Liver (tissue), 9 donors: Measurements from ENCODE around the gene TRMT1L. TPM values are rescaled to one million over a fixed set of nuclear protein-coding genes. Genes with fewer than 3 reads are reported as not detected.
A peak's percentile ranks its signal among the peaks of the same experiment; 100 is the strongest.

ENCODE experiments used
- DNase-seq: peaks from one replicate; pipeline ENCODE4 v3.0.0-alpha.2; 2017; ENCODE audit warnings: low spot score
- H3K27ac ChIP-seq, 2 donors: one replicate each; pipeline ENCODE4 v1.7.0; 2013; ENCODE audit warnings: inconsistent platforms in 2 of 2, low read length in 2 of 2, control low read depth in 1 of 2, low read depth in 1 of 2, mild to moderate bottlenecking in 1 of 2
- H3K27me3 ChIP-seq, 4 donors: one replicate each; pipeline versions ENCODE4 v1.6.1 to v1.7.0; 2013; ENCODE audit warnings: low read length in 3 of 4, inconsistent platforms in 1 of 4, mild to moderate bottlenecking in 1 of 4, moderate library complexity in 1 of 4; ENCODE audit not compliant: control insufficient read depth in 4 of 4, insufficient read depth in 4 of 4
- H3K36me3 ChIP-seq, 4 donors: one replicate each; pipeline versions ENCODE4 v1.6.1 to v1.7.0; 2013; ENCODE audit warnings: low read length in 3 of 4, mild to moderate bottlenecking in 3 of 4, low read depth in 1 of 4, moderate library complexity in 1 of 4; ENCODE audit not compliant: control insufficient read depth in 4 of 4, insufficient read depth in 3 of 4
- H3K4me1 ChIP-seq, 4 donors: one replicate each; pipeline versions ENCODE4 v1.6.1 to v1.7.0; 2013; ENCODE audit warnings: low read length in 3 of 4, mild to moderate bottlenecking in 3 of 4, moderate library complexity in 1 of 4; ENCODE audit not compliant: control insufficient read depth in 4 of 4, insufficient read depth in 4 of 4
- H3K4me3 ChIP-seq, 3 donors: one replicate each; pipeline versions ENCODE4 v1.6.1 to v1.7.0; 2013; ENCODE audit warnings: low read length in 3 of 3, control low read depth in 1 of 3, low read depth in 1 of 3, mild to moderate bottlenecking in 1 of 3
- H3K9ac ChIP-seq, 2 donors: one replicate each; pipeline ENCODE4 v1.7.0; 2013; ENCODE audit warnings: low read length in 2 of 2, mild to moderate bottlenecking in 2 of 2, moderate library complexity in 2 of 2, control low read depth in 1 of 2, low read depth in 1 of 2
- H3K9me3 ChIP-seq, 4 donors: one replicate each; pipeline versions ENCODE4 v1.6.1 to v1.7.0; 2013; ENCODE audit warnings: low read length in 3 of 4; ENCODE audit not compliant: control insufficient read depth in 4 of 4
- EGR1 ChIP-seq, 2 donors: IDR thresholded peaks; 2 replicates each; pipeline ENCODE4 v1.6.1; 2016 to 2018; ENCODE audit warnings: antibody characterized with exemption in 2 of 2, low read depth in 2 of 2
- FOXA1 ChIP-seq: IDR thresholded peaks from 2 replicates; pipeline ENCODE4 v1.6.1; 2016; ENCODE audit warnings: antibody characterized with exemption
- FOXA2 ChIP-seq: IDR thresholded peaks from 2 replicates; pipeline ENCODE4 v1.6.1; 2016; ENCODE audit warnings: antibody characterized with exemption
- GABPA ChIP-seq, 2 donors: IDR thresholded peaks in 1 of 2; conservative IDR thresholded peaks in 1 of 2; 2 replicates each; pipeline ENCODE4 v1.6.1; 2016; ENCODE audit warnings: antibody characterized with exemption in 2 of 2, mild to moderate bottlenecking in 1 of 2, moderate library complexity in 1 of 2
- HNF4A ChIP-seq, 2 donors: conservative IDR thresholded peaks; 2 replicates each; pipeline ENCODE4 v1.6.1; 2016; ENCODE audit warnings: antibody characterized with exemption in 2 of 2, mild to moderate bottlenecking in 2 of 2
- HNF4G ChIP-seq: IDR thresholded peaks from 2 replicates; pipeline ENCODE4 v1.6.1; 2016; ENCODE audit warnings: antibody characterized with exemption
- JUND ChIP-seq, 2 donors: IDR thresholded peaks; 2 replicates each; pipeline ENCODE4 v1.6.1; 2016; ENCODE audit warnings: antibody characterized with exemption in 2 of 2
- NR2F2 ChIP-seq: IDR thresholded peaks from 2 replicates; pipeline ENCODE4 v1.6.1; 2016; ENCODE audit warnings: antibody characterized with exemption
- RAD21 ChIP-seq, 2 donors: IDR thresholded peaks; 2 replicates each; pipeline ENCODE4 v1.6.1; 2016; ENCODE audit warnings: antibody characterized with exemption in 2 of 2, mild to moderate bottlenecking in 2 of 2
- RXRA ChIP-seq, 2 donors: IDR thresholded peaks; 2 replicates each; pipeline ENCODE4 v1.6.1; 2017 to 2018; ENCODE audit warnings: antibody characterized with exemption in 2 of 2, mild to moderate bottlenecking in 1 of 2
- SP1 ChIP-seq: IDR thresholded peaks from 2 replicates; pipeline ENCODE4 v1.6.1; 2018; ENCODE audit warnings: antibody characterized with exemption, mild to moderate bottlenecking
- TAF1 ChIP-seq: conservative IDR thresholded peaks from 2 replicates; pipeline ENCODE4 v1.6.1; 2016; ENCODE audit warnings: antibody characterized with exemption, mild to moderate bottlenecking
- YY1 ChIP-seq: IDR thresholded peaks from 2 replicates; pipeline ENCODE4 v1.6.1; 2016; ENCODE audit warnings: antibody characterized with exemption, mild to moderate bottlenecking
- WGBS: extraction: QIAGEN DNeasy Blood & Tissue Kit; methylation state at CpG from one replicate; pipeline ENCODE4 v1.1.7; 2013; 5-methylcytosine and 5-hydroxymethylcytosine counted together
- polyA plus RNA-seq, 2 donors: library from polyadenylated mRNA; stranded (reverse) in 1 of 2; unstranded in 1 of 2; fragments of 200-250 nt in 1 of 2; fragments of >200 nt in 1 of 2; fragmentation: Nextera tagmentation in 1 of 2; extraction: Ambion mirVana in 1 of 2; gene quantifications; one replicate each; pipeline versions ENCODE4 v1.2.1 to v1.2.3, GENCODE V29; 2013 to 2015
- total RNA-seq, 2 donors: library from RNA; depleted of rRNA; stranded (reverse); fragments of >200 nt; gene quantifications; one replicate each; pipeline ENCODE4 v1.2.3, GENCODE V29; 2014
- TF ChIP-seq, protein P1 (sequence below): IDR thresholded peaks from 2 replicates; pipeline ENCODE4 v1.6.1; 2016; ENCODE audit warnings: antibody characterized with exemption
- TF ChIP-seq, protein P2 (sequence below): fragments of 150-350 bp; IDR thresholded peaks from 2 replicates; pipeline ENCODE4 v1.5.1; 2017; ENCODE audit warnings: improper control_type of control experiment, low read depth, low read length; ENCODE audit not compliant: missing input control
- TF ChIP-seq, protein P3 (sequence below): IDR thresholded peaks from 2 replicates; pipeline ENCODE4 v1.6.1; 2016; ENCODE audit warnings: antibody characterized with exemption
- TF ChIP-seq, protein P4 (sequence below): IDR thresholded peaks from 2 replicates; pipeline ENCODE4 v1.6.1; 2016; ENCODE audit warnings: antibody characterized with exemption, mild to moderate bottlenecking
- TF ChIP-seq, protein P5 (sequence below): IDR thresholded peaks from 2 replicates; pipeline ENCODE4 v1.6.1; 2016; ENCODE audit warnings: antibody characterized with exemption
- donor health status: healthy.
- donor health status: healthy.
- donor health status: healthy.
- donor health status: healthy.
- donor health status: healthy.

Gene TRMT1L, protein sequence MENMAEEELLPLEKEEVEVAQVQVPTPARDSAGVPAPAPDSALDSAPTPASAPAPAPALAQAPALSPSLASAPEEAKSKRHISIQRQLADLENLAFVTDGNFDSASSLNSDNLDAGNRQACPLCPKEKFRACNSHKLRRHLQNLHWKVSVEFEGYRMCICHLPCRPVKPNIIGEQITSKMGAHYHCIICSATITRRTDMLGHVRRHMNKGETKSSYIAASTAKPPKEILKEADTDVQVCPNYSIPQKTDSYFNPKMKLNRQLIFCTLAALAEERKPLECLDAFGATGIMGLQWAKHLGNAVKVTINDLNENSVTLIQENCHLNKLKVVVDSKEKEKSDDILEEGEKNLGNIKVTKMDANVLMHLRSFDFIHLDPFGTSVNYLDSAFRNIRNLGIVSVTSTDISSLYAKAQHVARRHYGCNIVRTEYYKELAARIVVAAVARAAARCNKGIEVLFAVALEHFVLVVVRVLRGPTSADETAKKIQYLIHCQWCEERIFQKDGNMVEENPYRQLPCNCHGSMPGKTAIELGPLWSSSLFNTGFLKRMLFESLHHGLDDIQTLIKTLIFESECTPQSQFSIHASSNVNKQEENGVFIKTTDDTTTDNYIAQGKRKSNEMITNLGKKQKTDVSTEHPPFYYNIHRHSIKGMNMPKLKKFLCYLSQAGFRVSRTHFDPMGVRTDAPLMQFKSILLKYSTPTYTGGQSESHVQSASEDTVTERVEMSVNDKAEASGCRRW
- total RNA-seq (10 to 100 TPM; 14.6 to 33.9 TPM), polyA plus RNA-seq (1 to 10 TPM; 4.3 to 5.1 TPM)

DNA sequence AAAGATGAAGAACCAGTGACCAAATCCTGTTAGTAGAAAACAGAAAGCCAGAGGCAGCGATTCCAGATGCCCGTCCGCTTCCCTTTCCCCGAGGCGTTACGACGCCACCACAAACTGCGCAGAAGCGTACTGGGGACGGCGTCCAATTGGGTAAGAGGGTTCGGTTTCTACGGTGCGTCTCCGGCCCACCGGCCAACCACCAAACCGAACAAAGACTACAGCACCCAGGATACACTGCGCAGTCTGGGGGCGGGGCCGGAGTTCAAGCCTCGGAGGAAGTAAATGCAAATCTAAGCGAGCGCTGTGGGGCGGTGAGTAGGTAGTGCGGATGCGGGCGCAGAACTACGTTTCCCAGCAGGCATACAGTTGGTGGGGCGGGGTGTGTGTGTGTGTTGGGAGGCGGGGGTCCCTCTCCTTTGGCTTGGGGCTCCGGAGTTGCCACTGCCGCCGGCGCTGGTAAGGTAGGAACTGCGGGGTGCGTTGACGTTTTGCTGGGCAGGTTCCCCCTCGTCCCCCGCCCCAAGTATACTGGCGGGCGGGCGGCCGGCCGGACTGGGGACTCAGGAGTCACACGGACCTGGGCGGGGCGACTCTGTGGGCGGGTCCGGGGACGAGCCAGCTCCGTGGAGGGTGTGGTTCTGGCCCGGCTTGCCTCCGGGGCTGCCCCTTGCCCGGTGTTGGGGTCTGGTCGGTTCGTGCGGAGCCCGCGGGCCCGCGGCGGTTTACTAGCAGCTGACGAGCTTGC, at the start of gene TRMT1L, which contains the start of gene SWT1:
Gene TRMT1L (minus strand): TSS at position 100 of the 745 bp plus-strand sequence. CDS start 241 bp downstream, outside the sequence.
Gene SWT1 (plus strand): TSS at position 314 of the 745 bp plus-strand sequence. CDS start 3,675 bp downstream, outside the sequence.
- DNase-seq, result peak; percentile 99
- peaks cover 0 to 25% (median 20%) of the 10 kb centered on the region in 4 donors for H3K4me1 ChIP-seq
- peak within 1 kb of the TSS; percentile 93 to 99 for H3K27ac ChIP-seq
- peak within 1 kb of the TSS; percentile 94 to 97 for H3K9ac ChIP-seq
- peak within 1 kb of the TSS; percentile 79 to 98 (median 96) for H3K4me3 ChIP-seq
- no peaks in the 10 kb centered on the region for H3K9me3 ChIP-seq
- peaks cover 0 to 8% (median 0%) of the 10 kb centered on the region in 4 donors for H3K36me3 ChIP-seq
- H3K27me3 ChIP-seq, result no peaks in the 10 kb centered on the region
- under 1% methylated on average over 63 of the region's 63 CpGs for WGBS
- TF ChIP-seq GABPA (IDR thresholded peaks at IDR 0.05 in 1 of 2, conservative IDR thresholded peaks at IDR 0.05 in 1 of 2), result peak; percentile 43 to 89
- peak; percentile 91 for TF ChIP-seq SP1
- TF ChIP-seq HNF4A (conservative IDR thresholded peaks at IDR 0.05), result peak; percentile 34 to 48
- peak; percentile 55 to 61 for TF ChIP-seq RXRA (IDR thresholded peaks at IDR 0.05)
- no peak for TF ChIP-seq HNF4G
- peak; percentile 91 for TF ChIP-seq YY1
- no peak for TF ChIP-seq FOXA2
- peak in 1 of 2 donors; percentile 19 for TF ChIP-seq EGR1 (IDR thresholded peaks at IDR 0.05; ENCODE audit: low read depth in 2 of 2)
- TF ChIP-seq, protein P1, sequence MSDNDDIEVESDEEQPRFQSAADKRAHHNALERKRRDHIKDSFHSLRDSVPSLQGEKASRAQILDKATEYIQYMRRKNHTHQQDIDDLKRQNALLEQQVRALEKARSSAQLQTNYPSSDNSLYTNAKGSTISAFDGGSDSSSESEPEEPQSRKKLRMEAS, result peak; percentile 76
- no peak for TF ChIP-seq RAD21 (IDR thresholded peaks at IDR 0.05)
- TF ChIP-seq, protein P2, sequence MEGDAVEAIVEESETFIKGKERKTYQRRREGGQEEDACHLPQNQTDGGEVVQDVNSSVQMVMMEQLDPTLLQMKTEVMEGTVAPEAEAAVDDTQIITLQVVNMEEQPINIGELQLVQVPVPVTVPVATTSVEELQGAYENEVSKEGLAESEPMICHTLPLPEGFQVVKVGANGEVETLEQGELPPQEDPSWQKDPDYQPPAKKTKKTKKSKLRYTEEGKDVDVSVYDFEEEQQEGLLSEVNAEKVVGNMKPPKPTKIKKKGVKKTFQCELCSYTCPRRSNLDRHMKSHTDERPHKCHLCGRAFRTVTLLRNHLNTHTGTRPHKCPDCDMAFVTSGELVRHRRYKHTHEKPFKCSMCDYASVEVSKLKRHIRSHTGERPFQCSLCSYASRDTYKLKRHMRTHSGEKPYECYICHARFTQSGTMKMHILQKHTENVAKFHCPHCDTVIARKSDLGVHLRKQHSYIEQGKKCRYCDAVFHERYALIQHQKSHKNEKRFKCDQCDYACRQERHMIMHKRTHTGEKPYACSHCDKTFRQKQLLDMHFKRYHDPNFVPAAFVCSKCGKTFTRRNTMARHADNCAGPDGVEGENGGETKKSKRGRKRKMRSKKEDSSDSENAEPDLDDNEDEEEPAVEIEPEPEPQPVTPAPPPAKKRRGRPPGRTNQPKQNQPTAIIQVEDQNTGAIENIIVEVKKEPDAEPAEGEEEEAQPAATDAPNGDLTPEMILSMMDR, result no peak
- TF ChIP-seq, protein P3, sequence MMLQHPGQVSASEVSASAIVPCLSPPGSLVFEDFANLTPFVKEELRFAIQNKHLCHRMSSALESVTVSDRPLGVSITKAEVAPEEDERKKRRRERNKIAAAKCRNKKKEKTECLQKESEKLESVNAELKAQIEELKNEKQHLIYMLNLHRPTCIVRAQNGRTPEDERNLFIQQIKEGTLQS, result peak; percentile 35
- peak; percentile 35 for TF ChIP-seq NR2F2
- TF ChIP-seq, protein P4, sequence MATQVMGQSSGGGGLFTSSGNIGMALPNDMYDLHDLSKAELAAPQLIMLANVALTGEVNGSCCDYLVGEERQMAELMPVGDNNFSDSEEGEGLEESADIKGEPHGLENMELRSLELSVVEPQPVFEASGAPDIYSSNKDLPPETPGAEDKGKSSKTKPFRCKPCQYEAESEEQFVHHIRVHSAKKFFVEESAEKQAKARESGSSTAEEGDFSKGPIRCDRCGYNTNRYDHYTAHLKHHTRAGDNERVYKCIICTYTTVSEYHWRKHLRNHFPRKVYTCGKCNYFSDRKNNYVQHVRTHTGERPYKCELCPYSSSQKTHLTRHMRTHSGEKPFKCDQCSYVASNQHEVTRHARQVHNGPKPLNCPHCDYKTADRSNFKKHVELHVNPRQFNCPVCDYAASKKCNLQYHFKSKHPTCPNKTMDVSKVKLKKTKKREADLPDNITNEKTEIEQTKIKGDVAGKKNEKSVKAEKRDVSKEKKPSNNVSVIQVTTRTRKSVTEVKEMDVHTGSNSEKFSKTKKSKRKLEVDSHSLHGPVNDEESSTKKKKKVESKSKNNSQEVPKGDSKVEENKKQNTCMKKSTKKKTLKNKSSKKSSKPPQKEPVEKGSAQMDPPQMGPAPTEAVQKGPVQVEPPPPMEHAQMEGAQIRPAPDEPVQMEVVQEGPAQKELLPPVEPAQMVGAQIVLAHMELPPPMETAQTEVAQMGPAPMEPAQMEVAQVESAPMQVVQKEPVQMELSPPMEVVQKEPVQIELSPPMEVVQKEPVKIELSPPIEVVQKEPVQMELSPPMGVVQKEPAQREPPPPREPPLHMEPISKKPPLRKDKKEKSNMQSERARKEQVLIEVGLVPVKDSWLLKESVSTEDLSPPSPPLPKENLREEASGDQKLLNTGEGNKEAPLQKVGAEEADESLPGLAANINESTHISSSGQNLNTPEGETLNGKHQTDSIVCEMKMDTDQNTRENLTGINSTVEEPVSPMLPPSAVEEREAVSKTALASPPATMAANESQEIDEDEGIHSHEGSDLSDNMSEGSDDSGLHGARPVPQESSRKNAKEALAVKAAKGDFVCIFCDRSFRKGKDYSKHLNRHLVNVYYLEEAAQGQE, result peak; percentile 73
- TF ChIP-seq FOXA1, result peak; percentile 52
- TF ChIP-seq TAF1, result peak; percentile 82
- TF ChIP-seq, protein P5, sequence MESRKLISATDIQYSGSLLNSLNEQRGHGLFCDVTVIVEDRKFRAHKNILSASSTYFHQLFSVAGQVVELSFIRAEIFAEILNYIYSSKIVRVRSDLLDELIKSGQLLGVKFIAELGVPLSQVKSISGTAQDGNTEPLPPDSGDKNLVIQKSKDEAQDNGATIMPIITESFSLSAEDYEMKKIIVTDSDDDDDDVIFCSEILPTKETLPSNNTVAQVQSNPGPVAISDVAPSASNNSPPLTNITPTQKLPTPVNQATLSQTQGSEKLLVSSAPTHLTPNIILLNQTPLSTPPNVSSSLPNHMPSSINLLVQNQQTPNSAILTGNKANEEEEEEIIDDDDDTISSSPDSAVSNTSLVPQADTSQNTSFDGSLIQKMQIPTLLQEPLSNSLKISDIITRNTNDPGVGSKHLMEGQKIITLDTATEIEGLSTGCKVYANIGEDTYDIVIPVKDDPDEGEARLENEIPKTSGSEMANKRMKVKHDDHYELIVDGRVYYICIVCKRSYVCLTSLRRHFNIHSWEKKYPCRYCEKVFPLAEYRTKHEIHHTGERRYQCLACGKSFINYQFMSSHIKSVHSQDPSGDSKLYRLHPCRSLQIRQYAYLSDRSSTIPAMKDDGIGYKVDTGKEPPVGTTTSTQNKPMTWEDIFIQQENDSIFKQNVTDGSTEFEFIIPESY, result peak; percentile 77
- TF ChIP-seq JUND (IDR thresholded peaks at IDR 0.05), result peak in 1 of 2 donors; percentile 69
